Dedifferentiated amniotic fluid mesenchymal stem cell (primary cell): ENCODE measurements around the gene NDC1.

Source experiments
- DNase-seq: peaks from one replicate; pipeline ENCODE4 v3.0.0-alpha.2; 2016; ENCODE audit errors: extremely low spot score

Gene NDC1

GRCh38 chr1:53732409-53732808 lies 105.7 kb downstream of the NDC1 start:
- DNase-seq: no peak

- DNase-seq: no peak
Observed at GRCh38 chr1:53731779-53732305, 106.3 kb downstream of the NDC1 start.

- no peak for DNase-seq
Observed at GRCh38 chr1:53731043-53731600, 107.0 kb downstream of the NDC1 start.

- no peak for DNase-seq
Observed at GRCh38 chr1:53730224-53730865, 107.8 kb downstream of the NDC1 start.

GRCh38 chr1:53729456-53730223 lies 108.5 kb downstream of the NDC1 start:
- peak; percentile 20 for DNase-seq

- no peak for DNase-seq
Observed at GRCh38 chr1:53728702-53729455, 109.2 kb downstream of the NDC1 start.

GRCh38 chr1:53728196-53728595 lies 109.9 kb downstream of the NDC1 start:
- no peak for DNase-seq

GRCh38 chr1:53727461-53728092 lies 110.5 kb downstream of the NDC1 start:
- no peak for DNase-seq

GRCh38 chr1:53726009-53726600 lies 112.0 kb downstream of the NDC1 start:
- DNase-seq: no peak

GRCh38 chr1:53725238-53725689 lies 112.8 kb downstream of the NDC1 start:
- DNase-seq: no peak

- DNase-seq: no peak
Observed at GRCh38 chr1:53722025-53722424, 116.1 kb downstream of the NDC1 start.

GRCh38 chr1:53721088-53721487 lies 117.0 kb downstream of the NDC1 start:
- DNase-seq: no peak

GRCh38 chr1:53719469-53719868 lies 118.6 kb downstream of the NDC1 start:
- DNase-seq: no peak

GRCh38 chr1:53718443-53718842 lies 119.7 kb downstream of the NDC1 start:
- no peak for DNase-seq

- DNase-seq: no peak
Observed at GRCh38 chr1:53717025-53717804, 120.9 kb downstream of the NDC1 start.

GRCh38 chr1:53716150-53716549 lies 121.9 kb downstream of the NDC1 start:
- no peak for DNase-seq

GRCh38 chr1:53715478-53715877 lies 122.6 kb downstream of the NDC1 start:
- no peak for DNase-seq
